GM19468 (cell line): ENCODE measurements around the gene SMIM45.

Experiments used
- ATAC-seq: cut with Tn5 transposase; IDR thresholded peaks from one replicate; pipeline ENCODE4 v1.9.1; 2021; ENCODE audit warnings: mild to moderate bottlenecking, moderate library complexity, moderate number of reproducible peaks; ENCODE audit not compliant: unreplicated experiment; ENCODE audit errors: extremely low read depth

SMIM45 gene

DNA sequence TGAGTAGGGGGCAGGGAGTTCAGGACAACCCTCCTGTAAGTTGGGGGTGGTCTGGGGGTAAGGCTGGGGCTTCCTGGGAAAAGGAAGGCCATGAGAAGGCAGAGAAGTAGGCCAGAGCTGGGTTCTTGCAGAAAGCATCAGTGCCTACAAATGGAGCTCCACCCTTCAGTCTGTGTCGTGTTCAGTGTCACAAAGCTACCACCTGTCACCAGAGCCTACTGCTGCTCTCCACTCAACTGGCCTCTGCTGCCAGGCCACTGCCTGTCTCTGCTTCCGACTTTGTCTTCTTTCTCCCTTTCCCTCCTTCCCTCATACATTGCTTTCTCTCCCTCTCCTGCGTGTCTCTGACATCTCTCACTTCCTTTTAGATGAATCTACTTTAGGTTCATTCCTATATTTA, 43.3 kb downstream of the SMIM45 start:
- ATAC-seq, result no peak

DNA sequence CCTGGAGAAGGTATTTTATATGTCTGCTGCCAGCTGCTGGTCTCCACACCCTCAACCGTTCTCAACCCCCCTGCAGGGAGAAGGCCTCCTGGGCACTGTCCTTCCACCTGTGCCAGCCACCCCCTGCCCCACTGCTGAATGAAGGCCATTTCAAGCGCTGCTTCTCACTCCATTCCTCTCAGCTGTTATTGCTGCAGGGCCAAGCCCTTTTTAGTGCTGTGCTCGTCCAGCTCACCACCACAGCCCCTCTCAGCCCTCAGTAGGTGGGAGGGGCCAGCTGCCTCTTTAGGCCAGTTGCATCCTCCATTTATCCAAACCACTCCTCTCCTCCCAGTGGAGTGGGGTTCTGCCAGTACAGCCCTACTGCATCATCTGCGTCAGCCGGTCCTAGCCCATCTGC, 44.9 kb downstream of the SMIM45 start:
- no peak for ATAC-seq

DNA sequence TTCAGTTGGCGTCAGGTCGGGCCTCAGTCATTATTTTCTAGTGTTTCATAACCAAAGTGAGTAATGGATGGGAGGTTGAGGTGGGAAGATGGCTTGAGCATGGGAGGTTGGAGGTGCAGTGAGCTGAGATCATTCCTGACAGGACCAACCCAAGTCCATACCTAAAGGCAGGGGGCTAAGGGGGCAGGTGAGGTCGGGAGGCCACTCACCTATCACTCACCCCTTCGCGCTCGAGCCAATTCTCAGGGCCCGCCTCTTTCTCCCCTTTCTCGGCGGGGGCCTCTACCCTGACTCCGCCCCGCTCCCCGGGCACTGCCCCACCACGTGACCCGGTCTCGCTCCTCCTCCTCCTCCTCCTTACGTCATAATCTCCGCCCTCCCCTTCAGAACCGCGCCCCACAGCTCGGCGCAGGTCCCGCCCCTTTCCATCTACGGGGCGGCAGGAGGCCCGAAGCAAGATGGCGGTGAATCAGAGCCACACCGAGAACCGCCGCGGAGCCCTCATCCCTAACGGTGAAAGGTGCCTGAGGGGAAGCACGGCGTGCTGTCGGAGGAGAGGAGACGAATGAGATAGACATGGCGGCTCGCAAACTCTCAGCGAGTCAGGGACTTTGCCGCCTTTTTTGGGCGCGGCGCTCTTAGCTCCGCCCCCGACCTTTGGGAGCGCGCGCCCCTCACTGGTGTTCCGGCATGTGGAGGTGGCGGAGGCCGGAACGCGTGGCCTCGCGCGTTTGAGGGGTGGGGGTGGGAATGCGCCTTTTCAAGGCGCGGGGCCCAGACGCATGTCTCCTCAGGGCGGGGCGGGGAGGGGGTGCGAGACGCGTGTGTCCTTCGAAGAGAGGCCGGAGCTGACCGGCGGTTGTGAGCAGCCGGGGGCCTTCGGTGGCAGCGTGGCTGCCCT, 46.7 kb downstream of the SMIM45 start, which contains the start of gene WBP2NL:
TSS of gene WBP2NL (plus strand) at position 428 of the 901 bp plus-strand sequence. CDS start at position 459, 31 bp downstream.
- peak; percentile 63 for ATAC-seq

DNA sequence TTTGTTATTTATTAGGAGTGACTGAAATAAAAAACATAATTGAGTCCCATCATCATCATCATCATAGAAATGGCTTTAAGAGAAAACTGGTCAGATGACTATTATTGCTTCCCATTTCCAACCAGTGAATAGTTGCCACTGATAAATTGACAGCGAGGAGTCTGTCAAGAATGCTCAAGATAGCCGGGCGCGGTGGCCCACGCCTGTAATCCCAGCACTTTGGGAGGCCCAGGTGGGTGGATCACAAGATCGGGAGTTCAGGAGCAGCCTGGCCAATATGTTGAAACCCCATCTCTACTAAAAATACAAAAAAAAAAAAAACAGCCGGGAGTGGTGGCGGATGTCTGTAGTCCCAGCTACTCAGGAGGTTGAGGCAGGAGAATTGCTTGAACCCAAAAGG, 48.5 kb downstream of the SMIM45 start:
- ATAC-seq, result no peak

DNA sequence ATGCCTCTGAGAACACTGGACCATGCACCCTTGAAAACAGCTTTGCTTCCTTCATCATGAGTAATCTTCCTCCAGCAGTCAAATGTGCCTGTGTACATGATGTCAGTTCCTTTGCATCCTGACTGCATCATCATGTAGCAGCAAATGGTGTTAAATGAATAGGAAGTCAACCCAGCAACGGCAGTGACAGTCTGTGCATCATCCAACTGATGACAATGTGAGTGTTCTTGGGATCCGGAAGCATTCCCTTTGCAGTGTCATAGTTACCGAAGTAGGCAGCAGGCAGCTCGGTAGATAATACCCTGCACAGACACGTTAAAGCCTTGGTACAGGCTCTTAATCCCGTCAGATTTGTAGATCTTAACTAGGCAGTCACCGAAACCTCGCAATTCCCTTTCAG, 49.2 kb downstream of the SMIM45 start:
- no peak for ATAC-seq

DNA sequence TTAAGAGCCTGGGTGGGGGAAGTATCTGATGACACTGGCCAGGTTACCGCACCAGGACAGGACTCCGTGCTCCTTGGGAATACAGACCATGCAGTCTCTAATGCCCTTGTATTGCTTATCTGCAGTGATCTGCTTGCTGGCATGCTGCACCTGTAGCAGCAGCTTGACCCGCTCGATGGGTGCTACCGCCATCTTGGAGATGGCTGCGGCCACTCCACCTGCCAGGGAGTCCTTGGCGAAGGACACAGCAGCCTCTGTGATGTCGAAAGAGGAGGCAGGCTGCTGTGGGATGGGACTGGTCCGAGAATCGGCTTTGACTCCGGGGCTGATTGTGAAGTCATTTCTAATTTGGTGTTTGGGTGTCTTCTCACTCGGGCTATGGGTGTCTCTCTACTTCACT, 49.8 kb downstream of the SMIM45 start:
- no peak for ATAC-seq

DNA sequence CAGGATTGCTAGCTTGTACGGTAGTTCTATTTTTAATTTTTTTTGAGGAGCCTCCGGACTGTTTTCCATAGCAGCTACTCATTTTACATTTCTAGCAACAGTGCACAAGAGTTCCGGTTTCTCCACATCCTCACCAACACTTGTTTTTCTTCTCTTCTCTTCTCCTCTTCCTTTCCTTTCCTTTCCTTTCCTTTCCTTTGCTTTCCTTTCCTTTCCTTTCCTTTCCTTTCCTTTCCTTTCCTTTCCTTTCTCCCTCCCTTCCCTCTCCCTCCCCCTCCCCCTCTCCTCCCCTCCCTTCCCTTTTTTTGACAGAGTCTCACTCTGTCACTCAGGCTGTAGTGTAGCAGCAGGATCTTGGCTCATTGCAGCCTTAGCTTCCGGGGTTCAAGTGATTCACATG, 56.0 kb downstream of the SMIM45 start:
- no peak for ATAC-seq
